Measurements from ENCODE around the gene CYP27C1. TPM values are rescaled to one million over a fixed set of nuclear protein-coding genes. Genes with fewer than 3 reads are reported as not detected.

CYP27C1 gene
- total RNA-seq, 1 donor from 2014 or later = 5.7 TPM

- H3K4me3 Mint-ChIP-seq (ENCODE audit: unreplicated experiment) = no peak overlapping the region
- no peak for DNase-seq (ENCODE audit: low read depth)
- no peak overlapping the region for H3K27ac Mint-ChIP-seq (ENCODE audit: unreplicated experiment)
Observed at GRCh38 chr2:127201452-127201851, 18.6 kb downstream of the CYP27C1 start.

DNA sequence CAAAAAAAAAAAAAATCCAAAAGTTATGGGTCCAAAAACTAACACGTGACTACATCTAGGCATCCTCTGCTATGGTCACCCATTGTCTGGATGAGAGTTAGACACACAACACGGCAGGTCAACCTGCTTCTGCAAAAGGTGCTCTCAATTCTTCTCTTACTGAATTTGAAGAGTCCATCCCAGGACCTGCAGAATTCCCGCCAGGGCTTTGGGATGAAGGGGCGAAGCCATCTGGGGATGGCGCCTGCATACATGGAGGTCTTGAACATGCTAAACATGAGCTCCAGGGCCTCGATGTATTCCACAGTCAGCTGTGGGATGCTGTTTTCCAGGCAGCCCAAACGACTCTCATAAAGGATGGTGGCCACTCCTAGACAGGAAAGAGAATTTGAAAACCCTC is 19.1 kb downstream of the CYP27C1 start:
- Mint-ChIP-seq H3K4me3 (ENCODE audit: unreplicated experiment) (no peak overlapping the region), H3K4me1 (ENCODE audit: low read depth, unreplicated experiment) (no peaks in the 10 kb centered on the region), H3K9me3 (ENCODE audit: unreplicated experiment) (no peaks in the 10 kb centered on the region), H3K36me3 (ENCODE audit: low read depth, unreplicated experiment) (peaks cover 7% of the 10 kb centered on the region), H3K27ac (ENCODE audit: unreplicated experiment) (no peak overlapping the region), H3K27me3 (ENCODE audit: low read depth, unreplicated experiment) (no peaks in the 10 kb centered on the region)
- no peak overlapping the region for H3K9ac ChIP-seq (ENCODE audit: low read length)
- H3K4me2 ChIP-seq (ENCODE audit: low read length) = no peak overlapping the region
- H3K4me1 ChIP-seq (ENCODE audit: insufficient read depth, low read length) = no peaks in the 10 kb centered on the region
- no peak overlapping the region for H3K4me3 ChIP-seq (ENCODE audit: insufficient read depth, low read depth, low read length)
- no peaks in the 10 kb centered on the region for H3K79me2 ChIP-seq (ENCODE audit: insufficient read depth, low read length)
- no peaks in the 10 kb centered on the region for H4K20me1 ChIP-seq (ENCODE audit: insufficient read depth, low read length)
- no peak for DNase-seq (ENCODE audit: low read depth)
- H2AFZ ChIP-seq (ENCODE audit: low read depth, low read length) = no peak overlapping the region
- H3K27me3 ChIP-seq (ENCODE audit: insufficient read depth, low read length) = no peaks in the 10 kb centered on the region
- H3K27ac ChIP-seq (ENCODE audit: low read depth, low read length) = no peak overlapping the region
- H3K36me3 ChIP-seq (ENCODE audit: insufficient read depth, low read length) = no peaks in the 10 kb centered on the region
- no peak for FAIRE-seq
- no peaks in the 10 kb centered on the region for H3K9me3 ChIP-seq (ENCODE audit: insufficient read depth, low read depth, low read length)
- TF ChIP-seq EZH2 (IDR thresholded peaks at IDR 0.05; ENCODE audit: insufficient read depth, low read length) = no peak
- TF ChIP-seq, protein P1, sequence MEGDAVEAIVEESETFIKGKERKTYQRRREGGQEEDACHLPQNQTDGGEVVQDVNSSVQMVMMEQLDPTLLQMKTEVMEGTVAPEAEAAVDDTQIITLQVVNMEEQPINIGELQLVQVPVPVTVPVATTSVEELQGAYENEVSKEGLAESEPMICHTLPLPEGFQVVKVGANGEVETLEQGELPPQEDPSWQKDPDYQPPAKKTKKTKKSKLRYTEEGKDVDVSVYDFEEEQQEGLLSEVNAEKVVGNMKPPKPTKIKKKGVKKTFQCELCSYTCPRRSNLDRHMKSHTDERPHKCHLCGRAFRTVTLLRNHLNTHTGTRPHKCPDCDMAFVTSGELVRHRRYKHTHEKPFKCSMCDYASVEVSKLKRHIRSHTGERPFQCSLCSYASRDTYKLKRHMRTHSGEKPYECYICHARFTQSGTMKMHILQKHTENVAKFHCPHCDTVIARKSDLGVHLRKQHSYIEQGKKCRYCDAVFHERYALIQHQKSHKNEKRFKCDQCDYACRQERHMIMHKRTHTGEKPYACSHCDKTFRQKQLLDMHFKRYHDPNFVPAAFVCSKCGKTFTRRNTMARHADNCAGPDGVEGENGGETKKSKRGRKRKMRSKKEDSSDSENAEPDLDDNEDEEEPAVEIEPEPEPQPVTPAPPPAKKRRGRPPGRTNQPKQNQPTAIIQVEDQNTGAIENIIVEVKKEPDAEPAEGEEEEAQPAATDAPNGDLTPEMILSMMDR (IDR thresholded peaks at IDR 0.05; ENCODE audit: insufficient read depth, low read depth, low read length) = no peak

More at GRCh38 chr2:127201452-127201851, 18.6 kb downstream of the CYP27C1 start:
- H3K36me3 Mint-ChIP-seq (ENCODE audit: low read depth, unreplicated experiment) = peaks cover 7% of the 10 kb centered on the region
- Histone ChIP-seq H3K79me2 (ENCODE audit: insufficient read depth, low read length) (no peaks in the 10 kb centered on the region), H3K27ac (ENCODE audit: low read depth, low read length) (no peak overlapping the region), H3K4me3 (ENCODE audit: insufficient read depth, low read depth, low read length) (no peak overlapping the region), H3K4me1 (ENCODE audit: insufficient read depth, low read length) (no peaks in the 10 kb centered on the region), H3K4me2 (ENCODE audit: low read length) (no peak overlapping the region), H3K9ac (ENCODE audit: low read length) (no peak overlapping the region), H3K9me3 (ENCODE audit: insufficient read depth, low read depth, low read length) (no peaks in the 10 kb centered on the region), H3K36me3 (ENCODE audit: insufficient read depth, low read length) (no peaks in the 10 kb centered on the region), H4K20me1 (ENCODE audit: insufficient read depth, low read length) (no peaks in the 10 kb centered on the region), H2AFZ (ENCODE audit: low read depth, low read length) (no peak overlapping the region), H3K27me3 (ENCODE audit: insufficient read depth, low read length) (no peaks in the 10 kb centered on the region)
- no peaks in the 10 kb centered on the region for H3K4me1 Mint-ChIP-seq (ENCODE audit: low read depth, unreplicated experiment)
- TF ChIP-seq EZH2 (IDR thresholded peaks at IDR 0.05; ENCODE audit: insufficient read depth, low read length) = no peak
- TF ChIP-seq, protein P1 (IDR thresholded peaks at IDR 0.05; ENCODE audit: insufficient read depth, low read depth, low read length) = no peak
- no peak for FAIRE-seq
- H3K27me3 Mint-ChIP-seq (ENCODE audit: low read depth, unreplicated experiment) = no peaks in the 10 kb centered on the region
- H3K9me3 Mint-ChIP-seq (ENCODE audit: unreplicated experiment) = no peaks in the 10 kb centered on the region

DNA sequence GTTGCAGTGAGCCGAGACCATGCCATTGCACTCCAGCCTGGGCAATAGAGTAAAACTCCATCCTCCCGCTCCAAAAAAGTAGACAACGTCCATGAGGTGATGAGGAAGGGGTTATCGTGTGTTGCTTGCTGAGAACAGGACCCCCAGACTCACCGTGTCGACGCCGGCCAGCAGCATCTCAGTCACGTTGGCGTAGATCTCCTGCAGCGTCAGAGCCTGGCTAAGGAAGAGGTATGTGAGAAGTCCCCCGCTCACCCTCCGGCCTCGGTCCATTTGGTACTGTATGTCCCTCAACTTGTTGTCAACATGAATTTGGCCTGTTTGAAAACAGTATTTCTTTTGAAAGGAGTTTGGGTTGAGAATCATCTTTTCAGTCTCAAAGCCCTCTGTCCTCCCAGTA is 20.9 kb downstream of the CYP27C1 start:
- FAIRE-seq = no peak

More for the DNA sequence above, 20.9 kb downstream of the CYP27C1 start:
- Histone ChIP-seq H3K27ac (ENCODE audit: low read depth, low read length) (no peak overlapping the region), H3K9ac (ENCODE audit: low read length) (no peak overlapping the region), H3K79me2 (ENCODE audit: insufficient read depth, low read length) (no peaks in the 10 kb centered on the region), H3K4me2 (ENCODE audit: low read length) (no peak overlapping the region), H3K36me3 (ENCODE audit: insufficient read depth, low read length) (no peaks in the 10 kb centered on the region), H3K9me3 (ENCODE audit: insufficient read depth, low read depth, low read length) (no peaks in the 10 kb centered on the region), H2AFZ (ENCODE audit: low read depth, low read length) (no peak overlapping the region), H4K20me1 (ENCODE audit: insufficient read depth, low read length) (no peaks in the 10 kb centered on the region), H3K27me3 (ENCODE audit: insufficient read depth, low read length) (no peaks in the 10 kb centered on the region), H3K4me1 (ENCODE audit: insufficient read depth, low read length) (peaks cover 3% of the 10 kb centered on the region), H3K4me3 (ENCODE audit: insufficient read depth, low read depth, low read length) (no peak overlapping the region)
- no peak for DNase-seq (ENCODE audit: low read depth)
- TF ChIP-seq, protein P1 (IDR thresholded peaks at IDR 0.05; ENCODE audit: insufficient read depth, low read depth, low read length) = no peak
- no peak for TF ChIP-seq EZH2 (IDR thresholded peaks at IDR 0.05; ENCODE audit: insufficient read depth, low read length)
- H3K9me3 Mint-ChIP-seq (ENCODE audit: unreplicated experiment) = peaks cover 5% of the 10 kb centered on the region
- H3K27me3 Mint-ChIP-seq (ENCODE audit: low read depth, unreplicated experiment) = no peaks in the 10 kb centered on the region
- H3K36me3 Mint-ChIP-seq (ENCODE audit: low read depth, unreplicated experiment) = peaks cover 9% of the 10 kb centered on the region
- H3K4me1 Mint-ChIP-seq (ENCODE audit: low read depth, unreplicated experiment) = no peaks in the 10 kb centered on the region
- no peak overlapping the region for H3K4me3 Mint-ChIP-seq (ENCODE audit: unreplicated experiment)
- no peak overlapping the region for H3K27ac Mint-ChIP-seq (ENCODE audit: unreplicated experiment)

All from astrocyte (in vitro differentiated cells and primary cell).